Spleen (tissue), 7 donors: ENCODE results near the gene SPATA45.

Experiments
- CTCF ChIP-seq, 11 experiments: fragments of 200-600 bp in 7 of 11; fragments of 450-650 bp in 4 of 11; sonication (generic) in 4 of 11; IDR thresholded peaks in 8 of 11; conservative IDR thresholded peaks in 3 of 11; 1 replicate in 7 of 11; 2 replicates in 4 of 11; pipeline versions ENCODE4 v1.4.0 to v1.8.0; 2016 to 2021; ENCODE audit warnings: antibody characterized with exemption in 11 of 11, inconsistent platforms in 4 of 11, mild to moderate bottlenecking in 1 of 11
- POLR2A ChIP-seq, 3 donors: fragments of 450-650 bp; IDR thresholded peaks; one replicate each; pipeline ENCODE4 v1.5.1; 2017; ENCODE audit warnings: antibody characterized with exemption in 3 of 3, mild to moderate bottlenecking in 1 of 3
- donor health status: DM: no; HTN: no; CAD: no; lungs with moderate emphysema.
- donor health status: DM: no; HTN: no; CAD: no.
- donor health status: DM: no; HTN: no; CAD: no.

- TF ChIP-seq CTCF (IDR thresholded peaks at IDR 0.05 in 8 of 11, conservative IDR thresholded peaks at IDR 0.05 in 3 of 11) (no peak), POLR2A (IDR thresholded peaks at IDR 0.05) (no peak)
Observed at GRCh38 chr1:212780759-212781158, 66.7 kb downstream of the SPATA45 start.
